ENCODE results near the gene IFI27L1. TPM values are rescaled to one million over a fixed set of nuclear protein-coding genes. Genes with fewer than 3 reads are reported as not detected.
A peak's percentile ranks its signal among the peaks of the same experiment; 100 is the strongest.

IFI27L1 gene
- polyA plus RNA-seq, 3 donors = 2.1 to 3.1 (median 2.2) TPM

DNA sequence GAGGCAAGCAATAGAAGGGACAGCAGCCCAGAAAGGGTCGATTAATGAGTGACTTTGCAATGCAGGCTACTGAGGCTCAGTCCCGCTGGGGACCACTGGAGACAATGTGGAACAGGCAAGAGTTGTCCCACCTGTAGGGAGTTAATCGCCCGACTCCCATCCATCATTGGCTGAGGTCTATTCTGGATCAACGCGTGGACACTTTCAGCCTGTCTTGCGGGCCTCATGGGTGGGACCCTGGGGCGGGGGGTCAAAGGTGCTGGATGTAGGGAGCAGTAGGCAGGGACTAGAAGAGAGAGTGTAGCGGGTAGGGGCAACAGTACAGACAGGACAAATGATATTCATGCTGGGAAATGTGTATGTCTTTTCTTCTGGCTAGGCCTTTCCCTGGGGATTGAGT, 42.2 kb downstream of the IFI27L1 start:
- Histone ChIP-seq H3K79me2 (ENCODE audit: insufficient read depth, low read length) (no peaks in the 10 kb centered on the region), H3K27me3 (ENCODE audit: control insufficient read depth in 2 of 2, insufficient read depth in 2 of 2, low read length in 2 of 2) (peaks cover 0 to 2% of the 10 kb centered on the region in 2 donors), H3K4me1 (ENCODE audit: control insufficient read depth in 1 of 2, insufficient read depth in 2 of 2, low read length in 2 of 2) (peaks cover 0 to 2% of the 10 kb centered on the region in 2 donors), H3K4me3 (replicated peaks in 1 of 3; ENCODE audit: low read depth in 2 of 3, low read length in 3 of 3) (no peak overlapping the region), H3K27ac (ENCODE audit: low read depth in 1 of 2, low read length in 2 of 2) (no peak overlapping the region), H3K36me3 (replicated peaks in 1 of 2; ENCODE audit: control insufficient read depth in 1 of 2, insufficient read depth in 2 of 2, low read length in 2 of 2) (peaks cover 13 to 15% of the 10 kb centered on the region in 2 donors), H3K9ac (ENCODE audit: insufficient read depth, low read length, poor library complexity, severe bottlenecking) (no peak overlapping the region), H4K20me1 (ENCODE audit: insufficient read depth, low read length) (no peaks in the 10 kb centered on the region), H3K4me2 (replicated peaks; ENCODE audit: extremely low read depth, low read length, poor library complexity, severe bottlenecking) (no peak overlapping the region), H3K9me3 (replicated peaks in 1 of 2; ENCODE audit: control insufficient read depth in 1 of 2, insufficient read depth in 1 of 2, low read length in 2 of 2) (peaks cover 12 to 25% of the 10 kb centered on the region in 2 donors), H2AFZ (ENCODE audit: insufficient read depth, low read depth, low read length, poor library complexity, severe bottlenecking) (no peak overlapping the region)
- Mint-ChIP-seq H3K4me3 (no peak overlapping the region), H3K9me3 (peaks cover 10 to 26% (median 18%) of the 10 kb centered on the region in 7 donors), H3K4me1 (no peaks in the 10 kb centered on the region), H3K36me3 (peaks cover 6 to 14% of the 10 kb centered on the region in 2 donors), H3K27ac (peak overlapping the region in 1 of 7 donors; percentile 21), H3K27me3 (ENCODE audit: low read depth in 3 of 3) (peaks cover 2 to 10% (median 10%) of the 10 kb centered on the region in 3 donors)
- TF ChIP-seq, protein P1, sequence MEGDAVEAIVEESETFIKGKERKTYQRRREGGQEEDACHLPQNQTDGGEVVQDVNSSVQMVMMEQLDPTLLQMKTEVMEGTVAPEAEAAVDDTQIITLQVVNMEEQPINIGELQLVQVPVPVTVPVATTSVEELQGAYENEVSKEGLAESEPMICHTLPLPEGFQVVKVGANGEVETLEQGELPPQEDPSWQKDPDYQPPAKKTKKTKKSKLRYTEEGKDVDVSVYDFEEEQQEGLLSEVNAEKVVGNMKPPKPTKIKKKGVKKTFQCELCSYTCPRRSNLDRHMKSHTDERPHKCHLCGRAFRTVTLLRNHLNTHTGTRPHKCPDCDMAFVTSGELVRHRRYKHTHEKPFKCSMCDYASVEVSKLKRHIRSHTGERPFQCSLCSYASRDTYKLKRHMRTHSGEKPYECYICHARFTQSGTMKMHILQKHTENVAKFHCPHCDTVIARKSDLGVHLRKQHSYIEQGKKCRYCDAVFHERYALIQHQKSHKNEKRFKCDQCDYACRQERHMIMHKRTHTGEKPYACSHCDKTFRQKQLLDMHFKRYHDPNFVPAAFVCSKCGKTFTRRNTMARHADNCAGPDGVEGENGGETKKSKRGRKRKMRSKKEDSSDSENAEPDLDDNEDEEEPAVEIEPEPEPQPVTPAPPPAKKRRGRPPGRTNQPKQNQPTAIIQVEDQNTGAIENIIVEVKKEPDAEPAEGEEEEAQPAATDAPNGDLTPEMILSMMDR (IDR thresholded peaks at IDR 0.05) = no peak
- intact Hi-C loops (cut with micrococcal nuclease) = no loop called here
- no peak for DNase-seq
- 90% methylated on average over 7 of the region's 9 CpGs for WGBS (ENCODE audit: insufficient coverage)

DNA sequence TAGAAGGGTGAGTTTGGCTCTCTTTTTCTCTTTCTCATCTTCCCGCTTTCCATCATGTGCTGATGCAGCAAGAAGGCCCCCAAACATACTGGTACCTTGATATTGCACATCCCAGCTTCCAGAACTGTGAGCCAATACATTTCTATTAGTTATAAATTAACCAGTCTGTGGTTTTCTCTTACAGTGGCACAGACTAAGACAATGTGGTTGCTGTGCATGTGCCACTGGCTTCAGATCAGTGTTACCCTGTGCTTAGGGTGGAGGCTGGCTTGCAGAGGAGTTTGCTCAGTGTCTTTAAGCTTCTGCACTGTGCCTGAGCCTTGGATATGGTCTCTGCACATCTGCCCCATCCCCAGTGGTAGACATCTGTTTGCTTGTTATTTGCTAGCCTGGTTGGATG, 42.8 kb downstream of the IFI27L1 start:
- Histone ChIP-seq H3K4me2 (replicated peaks; ENCODE audit: extremely low read depth, low read length, poor library complexity, severe bottlenecking) (no peak overlapping the region), H3K4me1 (ENCODE audit: control insufficient read depth in 1 of 2, insufficient read depth in 2 of 2, low read length in 2 of 2) (peaks cover 5 to 8% of the 10 kb centered on the region in 2 donors), H3K27ac (ENCODE audit: low read depth in 1 of 2, low read length in 2 of 2) (no peak overlapping the region), H3K36me3 (replicated peaks in 1 of 2; ENCODE audit: control insufficient read depth in 1 of 2, insufficient read depth in 2 of 2, low read length in 2 of 2) (peaks cover 13 to 15% of the 10 kb centered on the region in 2 donors), H3K9ac (ENCODE audit: insufficient read depth, low read length, poor library complexity, severe bottlenecking) (no peak overlapping the region), H2AFZ (ENCODE audit: insufficient read depth, low read depth, low read length, poor library complexity, severe bottlenecking) (no peak overlapping the region), H3K79me2 (ENCODE audit: insufficient read depth, low read length) (no peaks in the 10 kb centered on the region), H3K9me3 (replicated peaks in 1 of 2; ENCODE audit: control insufficient read depth in 1 of 2, insufficient read depth in 1 of 2, low read length in 2 of 2) (peaks cover 12 to 25% of the 10 kb centered on the region in 2 donors), H4K20me1 (ENCODE audit: insufficient read depth, low read length) (no peaks in the 10 kb centered on the region), H3K4me3 (replicated peaks in 1 of 3; ENCODE audit: low read depth in 2 of 3, low read length in 3 of 3) (no peak overlapping the region), H3K27me3 (ENCODE audit: control insufficient read depth in 2 of 2, insufficient read depth in 2 of 2, low read length in 2 of 2) (peaks cover 0 to 2% of the 10 kb centered on the region in 2 donors)
- TF ChIP-seq, protein P1 (IDR thresholded peaks at IDR 0.05) = no peak
- Mint-ChIP-seq H3K4me1 (peaks cover 6% of the 10 kb centered on the region), H3K9me3 (peaks cover 10 to 23% (median 18%) of the 10 kb centered on the region in 7 donors), H3K36me3 (peaks cover 6 to 14% of the 10 kb centered on the region in 2 donors), H3K4me3 (no peak overlapping the region), H3K27me3 (ENCODE audit: low read depth in 3 of 3) (peaks cover 2 to 10% (median 10%) of the 10 kb centered on the region in 3 donors), H3K27ac (no peak overlapping the region)
- no peak for DNase-seq
- intact Hi-C loops (cut with micrococcal nuclease) = no loop called here
- no CpG with 5 or more reads among the region's 1 CpG for WGBS (ENCODE audit: insufficient coverage)

Measured in CD14-positive monocyte (primary cell).